ENCODE measurements around the gene AACS. TPM values are rescaled to one million over a fixed set of nuclear protein-coding genes. Genes with fewer than 3 reads are reported as not detected.
A peak's percentile ranks its signal among the peaks of the same experiment; 100 is the strongest.
"Not testable (repeated sequence)": the region's sequence is repeated elsewhere in the genome, so short reads cannot be mapped to it uniquely, and the experiment has no call there.

AACS gene
- total RNA-seq, 1 experiment from 2014 or later, result 16.0 TPM

- no peak for DNase-seq (ENCODE audit: low read depth)
Observed at GRCh38 chr12:125091401-125091800, 26.2 kb downstream of the AACS start.

- DNase-seq (ENCODE audit: low read depth), result no peak
Observed at GRCh38 chr12:125092108-125092871, 27.1 kb downstream of the AACS start.

- DNase-seq (ENCODE audit: low read depth), result peak; percentile 48
Observed at GRCh38 chr12:125092872-125093680, 27.8 kb downstream of the AACS start.

- DNase-seq (ENCODE audit: low read depth), result no peak
Observed at GRCh38 chr12:125093681-125094330, 28.6 kb downstream of the AACS start.

- no peak for DNase-seq (ENCODE audit: low read depth)
Observed at GRCh38 chr12:125096894-125097293, 31.7 kb downstream of the AACS start.

- DNase-seq (ENCODE audit: low read depth), result no peak
Observed at GRCh38 chr12:125097427-125097826, 32.2 kb downstream of the AACS start.

- DNase-seq (ENCODE audit: low read depth), result no peak
Observed at GRCh38 chr12:125098676-125099408, 33.6 kb downstream of the AACS start.

GRCh38 chr12:125099409-125099782 is 34.2 kb downstream of the AACS start:
- no peak for DNase-seq (ENCODE audit: low read depth)

- no peak for DNase-seq (ENCODE audit: low read depth)
Observed at GRCh38 chr12:125100551-125101434, 35.6 kb downstream of the AACS start.

- no peak for DNase-seq (ENCODE audit: low read depth)
Observed at GRCh38 chr12:125104982-125105381, 39.7 kb downstream of the AACS start.

GRCh38 chr12:125105600-125105999 is 40.4 kb downstream of the AACS start:
- DNase-seq (ENCODE audit: low read depth), result no peak

GRCh38 chr12:125110641-125111360 is 45.6 kb downstream of the AACS start:
- DNase-seq (ENCODE audit: low read depth), result no peak

- DNase-seq (ENCODE audit: low read depth), result no peak
Observed at GRCh38 chr12:125111403-125111802, 46.2 kb downstream of the AACS start.

GRCh38 chr12:125112614-125113013 is 47.4 kb downstream of the AACS start:
- not testable (repeated sequence) for DNase-seq (ENCODE audit: low read depth)

- DNase-seq (ENCODE audit: low read depth), result no peak
Observed at GRCh38 chr12:125113263-125113662, 48.0 kb downstream of the AACS start.

GRCh38 chr12:125113789-125114188 is 48.6 kb downstream of the AACS start:
- no peak for DNase-seq (ENCODE audit: low read depth)

- DNase-seq (ENCODE audit: low read depth), result no peak
Observed at GRCh38 chr12:125114365-125115141, 49.3 kb downstream of the AACS start.

- no peak for DNase-seq (ENCODE audit: low read depth)
Observed at GRCh38 chr12:125120566-125120965, 55.3 kb downstream of the AACS start.

- no peak for DNase-seq (ENCODE audit: low read depth)
Observed at GRCh38 chr12:125121106-125121505, 55.9 kb downstream of the AACS start.
